Upper lobe of left lung (tissue), 4 donors: ENCODE results near the gene MYLK.

Experiments used
- CTCF ChIP-seq, 6 experiments: fragments of 450-650 bp in 4 of 6; fragments of 200-600 bp in 2 of 6; sonication (generic) in 2 of 6; IDR thresholded peaks; one replicate each; pipeline ENCODE4 v1.5.1; 2016 to 2019; ENCODE audit warnings: antibody characterized with exemption in 6 of 6
- EP300 ChIP-seq, 4 donors: sonication (generic); formaldehyde crosslinking; IDR thresholded peaks; one replicate each; pipeline ENCODE4 v1.5.1; 2017; ENCODE audit warnings: antibody characterized with exemption in 4 of 4, control low read depth in 2 of 4
- POLR2AphosphoS5 ChIP-seq, 2 donors: sonication (generic); formaldehyde crosslinking; IDR thresholded peaks; one replicate each; pipeline ENCODE4 v1.5.1; 2017; ENCODE audit warnings: antibody characterized with exemption in 2 of 2

GRCh38 chr3:123847209-123847608 is 36.9 kb downstream of the MYLK start:
- TF ChIP-seq CTCF (IDR thresholded peaks at IDR 0.05) (no peak), POLR2AphosphoS5 (IDR thresholded peaks at IDR 0.05) (no peak), EP300 (IDR thresholded peaks at IDR 0.05) (no peak)
